ENCODE data around the gene SPTBN4.

Gene SPTBN4

GRCh38 chr19:40607311-40608239, 140.8 kb downstream of the SPTBN4 start:
- DNase-seq = no peak

- DNase-seq = no peak
Measured at GRCh38 chr19:40608240-40608621, 141.4 kb downstream of the SPTBN4 start.

- DNase-seq = no peak
Measured at GRCh38 chr19:40608957-40609356, 142.2 kb downstream of the SPTBN4 start.

- peak; percentile 88 for DNase-seq
Measured at GRCh38 chr19:40609561-40610395, 143.0 kb downstream of the SPTBN4 start.

GRCh38 chr19:40610396-40611064, 143.7 kb downstream of the SPTBN4 start:
- DNase-seq = peak; percentile 73

GRCh38 chr19:40611096-40611495, 144.3 kb downstream of the SPTBN4 start:
- DNase-seq = no peak

GRCh38 chr19:40611900-40612698, 145.3 kb downstream of the SPTBN4 start:
- no peak for DNase-seq

- peak; percentile 72 for DNase-seq
Measured at GRCh38 chr19:40612831-40613689, 146.3 kb downstream of the SPTBN4 start.

GRCh38 chr19:40613690-40614621, 147.2 kb downstream of the SPTBN4 start:
- DNase-seq = peak; percentile 82

GRCh38 chr19:40614622-40615411, 148.0 kb downstream of the SPTBN4 start:
- peak; percentile 88 for DNase-seq

GRCh38 chr19:40616178-40616577, 149.4 kb downstream of the SPTBN4 start:
- no peak for DNase-seq

GRCh38 chr19:40616941-40617340, 150.1 kb downstream of the SPTBN4 start:
- DNase-seq = no peak

- no peak for DNase-seq
Measured at GRCh38 chr19:40617961-40618360, 151.2 kb downstream of the SPTBN4 start.

- no peak for DNase-seq
Measured at GRCh38 chr19:40619333-40620160, 152.7 kb downstream of the SPTBN4 start.

- no peak for DNase-seq
Measured at GRCh38 chr19:40620161-40620485, 153.3 kb downstream of the SPTBN4 start.

GRCh38 chr19:40621283-40621682, 154.5 kb downstream of the SPTBN4 start:
- no peak for DNase-seq

- DNase-seq = no peak
Measured at GRCh38 chr19:40621966-40622772, 155.4 kb downstream of the SPTBN4 start.

GRCh38 chr19:40622773-40623075, 155.9 kb downstream of the SPTBN4 start:
- no peak for DNase-seq

All from activated CD4-positive, alpha-beta T cell treated with anti-CD3 and anti-CD28 coated beads, Interleukin-2, amount 50 U/mL, for 1 hour (primary cell).